BLaER1 (cell line): Measurements from ENCODE around the gene SZT2.

ENCODE experiments used
- H3K27ac ChIP-seq: shearing (Covaris generic); formaldehyde crosslinking; 2 replicates; pipeline ENCODE4 v1.8.1; 2022
- H3K27me3 ChIP-seq: shearing (Covaris generic); formaldehyde crosslinking; 2 replicates; pipeline ENCODE4 v1.8.1; 2022
- H3K36me3 ChIP-seq: shearing (Covaris generic); formaldehyde crosslinking; 2 replicates; pipeline ENCODE4 v1.8.1; 2022
- H3K4me1 ChIP-seq: shearing (Covaris generic); formaldehyde crosslinking; 2 replicates; pipeline ENCODE4 v1.8.1; 2022
- H3K4me2 ChIP-seq: shearing (Covaris generic); formaldehyde crosslinking; 2 replicates; pipeline ENCODE4 v1.8.1; 2022
- H3K4me3 ChIP-seq: shearing (Covaris generic); formaldehyde crosslinking; 2 replicates; pipeline ENCODE4 v1.8.1; 2022
- H3K9ac ChIP-seq: shearing (Covaris generic); formaldehyde crosslinking; 2 replicates; pipeline ENCODE4 v1.8.1; 2022
- H3K9me3 ChIP-seq: shearing (Covaris generic); formaldehyde crosslinking; 2 replicates; pipeline ENCODE4 v1.8.1; 2022
- H4K20me1 ChIP-seq: shearing (Covaris generic); formaldehyde crosslinking; 2 replicates; pipeline ENCODE4 v1.8.1; 2022
- Cebpa-rat ChIP-seq: shearing (Covaris generic); IDR thresholded peaks from 2 replicates; pipeline ENCODE4 v1.8.1; 2022

The SZT2 gene

GRCh38 chr1:43370564-43370963 is 19.1 kb upstream of the SZT2 start:
- H3K4me1 ChIP-seq: peaks cover 25% of the 10 kb centered on the region
- H4K20me1 ChIP-seq: peaks cover 13% of the 10 kb centered on the region
- H3K36me3 ChIP-seq: peaks cover 5% of the 10 kb centered on the region
- H3K9ac ChIP-seq: no peak overlapping the region
- H3K4me2 ChIP-seq: no peak overlapping the region
- H3K9me3 ChIP-seq: no peaks in the 10 kb centered on the region
- TF ChIP-seq Cebpa-rat: no peak
- H3K27me3 ChIP-seq: no peaks in the 10 kb centered on the region
- no peak overlapping the region for H3K27ac ChIP-seq
- H3K4me3 ChIP-seq: no peak overlapping the region

GRCh38 chr1:43372172-43372571 is 17.5 kb upstream of the SZT2 start:
- Histone ChIP-seq H4K20me1 (no peaks in the 10 kb centered on the region; the same call in 1 of the 2 replicates), H3K9me3 (no peaks in the 10 kb centered on the region), H3K4me3 (no peak overlapping the region), H3K36me3 (no peaks in the 10 kb centered on the region), H3K4me2 (no peak overlapping the region), H3K4me1 (peaks cover 9% of the 10 kb centered on the region), H3K9ac (no peak overlapping the region), H3K27ac (no peak overlapping the region), H3K27me3 (no peaks in the 10 kb centered on the region)
- no peak for TF ChIP-seq Cebpa-rat

- Histone ChIP-seq H3K36me3 (peaks cover 7% of the 10 kb centered on the region; the same call in 1 of the 2 replicates), H3K9ac (no peak overlapping the region), H4K20me1 (no peaks in the 10 kb centered on the region), H3K4me2 (no peak overlapping the region), H3K27ac (no peak overlapping the region), H3K27me3 (no peaks in the 10 kb centered on the region), H3K9me3 (no peaks in the 10 kb centered on the region), H3K4me3 (no peak overlapping the region), H3K4me1 (peaks cover 9% of the 10 kb centered on the region)
- TF ChIP-seq Cebpa-rat: no peak
These were observed 16.4 kb upstream of the SZT2 start for GRCh38 chr1:43373066-43373940.

GRCh38 chr1:43376723-43377235 is 12.9 kb upstream of the SZT2 start:
- H3K4me3 ChIP-seq: no peak overlapping the region
- no peak overlapping the region for H3K4me2 ChIP-seq
- TF ChIP-seq Cebpa-rat: no peak
- H3K36me3 ChIP-seq: peaks cover 22% of the 10 kb centered on the region
- H4K20me1 ChIP-seq: no peaks in the 10 kb centered on the region
- no peaks in the 10 kb centered on the region; the same call in 1 of the 2 replicates for H3K4me1 ChIP-seq
- no peaks in the 10 kb centered on the region for H3K27me3 ChIP-seq
- H3K9ac ChIP-seq: no peak overlapping the region
- no peak overlapping the region for H3K27ac ChIP-seq
- H3K9me3 ChIP-seq: no peaks in the 10 kb centered on the region

GRCh38 chr1:43377831-43378230 is 11.9 kb upstream of the SZT2 start:
- H3K4me2 ChIP-seq: no peak overlapping the region
- no peaks in the 10 kb centered on the region; the same call in 1 of the 2 replicates for H3K4me1 ChIP-seq
- no peak overlapping the region for H3K4me3 ChIP-seq
- H3K9ac ChIP-seq: no peak overlapping the region
- peaks cover 32% of the 10 kb centered on the region for H3K36me3 ChIP-seq
- no peaks in the 10 kb centered on the region for H3K9me3 ChIP-seq
- no peaks in the 10 kb centered on the region for H3K27me3 ChIP-seq
- no peaks in the 10 kb centered on the region for H4K20me1 ChIP-seq
- no peak for TF ChIP-seq Cebpa-rat
- H3K27ac ChIP-seq: no peak overlapping the region

- peaks cover 49% of the 10 kb centered on the region for H3K36me3 ChIP-seq
- H3K4me2 ChIP-seq: no peak overlapping the region
- H3K27me3 ChIP-seq: no peaks in the 10 kb centered on the region
- no peaks in the 10 kb centered on the region; the same call in 1 of the 2 replicates for H3K4me1 ChIP-seq
- no peak overlapping the region for H3K27ac ChIP-seq
- no peaks in the 10 kb centered on the region for H4K20me1 ChIP-seq
- no peaks in the 10 kb centered on the region for H3K9me3 ChIP-seq
- H3K4me3 ChIP-seq: no peak overlapping the region
- no peak overlapping the region for H3K9ac ChIP-seq
- TF ChIP-seq Cebpa-rat: no peak
These were observed 10.2 kb upstream of the SZT2 start for GRCh38 chr1:43379476-43379875.

- Histone ChIP-seq H3K36me3 (peaks cover 70% of the 10 kb centered on the region), H4K20me1 (no peaks in the 10 kb centered on the region), H3K4me3 (no peak overlapping the region), H3K4me1 (no peaks in the 10 kb centered on the region; the same call in 1 of the 2 replicates), H3K27ac (no peak overlapping the region), H3K27me3 (no peaks in the 10 kb centered on the region), H3K4me2 (no peak overlapping the region), H3K9ac (no peak overlapping the region), H3K9me3 (no peaks in the 10 kb centered on the region)
- no peak for TF ChIP-seq Cebpa-rat
These were observed 8.1 kb upstream of the SZT2 start for GRCh38 chr1:43381612-43382011.

GRCh38 chr1:43382027-43382779 is 7.5 kb upstream of the SZT2 start:
- H3K36me3 ChIP-seq: peaks cover 76% of the 10 kb centered on the region

GRCh38 chr1:43383449-43383848 is 6.2 kb upstream of the SZT2 start:
- no peaks in the 10 kb centered on the region for H3K27me3 ChIP-seq
- H3K4me2 ChIP-seq: no peak overlapping the region
- no peak overlapping the region for H3K27ac ChIP-seq
- no peak overlapping the region for H3K4me3 ChIP-seq
- peaks cover 5% of the 10 kb centered on the region; the same call in 1 of the 2 replicates for H4K20me1 ChIP-seq
- no peak overlapping the region for H3K9ac ChIP-seq
- peaks cover 8% of the 10 kb centered on the region for H3K4me1 ChIP-seq
- H3K9me3 ChIP-seq: no peaks in the 10 kb centered on the region
- no peak for TF ChIP-seq Cebpa-rat
- peaks cover 74% of the 10 kb centered on the region for H3K36me3 ChIP-seq

More at GRCh38 chr1:43382027-43382779, 7.5 kb upstream of the SZT2 start:
- Histone ChIP-seq H4K20me1 (no peaks in the 10 kb centered on the region), H3K4me3 (no peak overlapping the region), H3K9ac (no peak overlapping the region), H3K9me3 (no peaks in the 10 kb centered on the region), H3K4me1 (no peaks in the 10 kb centered on the region; the same call in 1 of the 2 replicates), H3K27me3 (no peaks in the 10 kb centered on the region), H3K27ac (no peak overlapping the region), H3K4me2 (no peak overlapping the region)
- TF ChIP-seq Cebpa-rat: no peak
